ENCODE measurements around the gene NKX1-1.

NKX1-1 gene

GRCh38 chr4:1356181-1356998 is 49.9 kb downstream of the NKX1-1 start:
- TF ChIP-seq EZH2phosphoT487 (conservative IDR thresholded peaks at IDR 0.05; ENCODE audit: low read length) (no peak), CTCF (IDR thresholded peaks at IDR 0.05; ENCODE audit: insufficient read depth, low read length, poor library complexity, severe bottlenecking) (peak; percentile 60)
- Histone ChIP-seq H3K9ac (ENCODE audit: low read length) (no peak overlapping the region), H3K4me2 (ENCODE audit: low read depth, low read length, poor library complexity, severe bottlenecking) (no peak overlapping the region), H4K20me1 (ENCODE audit: low read depth, low read length) (no peaks in the 10 kb centered on the region), H3K9me2 (replicated peaks; ENCODE audit: insufficient read depth, low read length) (no peaks in the 10 kb centered on the region), H3K36me3 (ENCODE audit: low read length) (no peaks in the 10 kb centered on the region), H3K4me3 (ENCODE audit: insufficient read depth, low read length, poor library complexity, severe bottlenecking) (no peak overlapping the region), H3K79me2 (ENCODE audit: insufficient read depth, low read length) (no peaks in the 10 kb centered on the region), H3F3A (ENCODE audit: insufficient read depth) (no peaks in the 10 kb centered on the region), H3K27ac (ENCODE audit: low read depth, low read length) (no peak overlapping the region), H3K9me3 (ENCODE audit: insufficient read depth, low read length) (no peaks in the 10 kb centered on the region), H2AFZ (ENCODE audit: low read depth, low read length, severe bottlenecking) (no peak overlapping the region), H3K27me3 (ENCODE audit: low read length) (no peaks in the 10 kb centered on the region)

DNA sequence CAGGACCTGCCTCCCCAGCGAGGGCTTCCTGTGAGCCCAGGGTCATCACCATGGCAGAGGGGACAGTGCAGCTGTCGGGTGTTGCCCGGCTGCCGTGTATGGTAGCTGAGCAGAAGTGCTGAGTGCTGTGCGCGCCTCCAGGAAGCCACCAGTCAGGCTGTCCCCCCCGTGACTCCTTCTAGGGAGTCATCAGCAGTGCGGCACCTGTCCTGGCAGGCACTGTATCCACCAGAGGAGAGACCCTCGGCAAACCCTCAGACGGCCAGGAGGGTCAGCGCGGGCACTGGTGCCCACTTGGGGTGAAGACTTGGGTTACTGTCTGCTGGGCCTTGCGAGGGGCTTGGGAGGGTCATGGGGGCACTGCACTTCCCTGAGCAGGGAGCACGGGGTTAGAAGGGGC is 50.9 kb downstream of the NKX1-1 start:
- TF ChIP-seq CTCF (IDR thresholded peaks at IDR 0.05; ENCODE audit: insufficient read depth, low read length, poor library complexity, severe bottlenecking) (no peak), EZH2phosphoT487 (conservative IDR thresholded peaks at IDR 0.05; ENCODE audit: low read length) (no peak)

DNA sequence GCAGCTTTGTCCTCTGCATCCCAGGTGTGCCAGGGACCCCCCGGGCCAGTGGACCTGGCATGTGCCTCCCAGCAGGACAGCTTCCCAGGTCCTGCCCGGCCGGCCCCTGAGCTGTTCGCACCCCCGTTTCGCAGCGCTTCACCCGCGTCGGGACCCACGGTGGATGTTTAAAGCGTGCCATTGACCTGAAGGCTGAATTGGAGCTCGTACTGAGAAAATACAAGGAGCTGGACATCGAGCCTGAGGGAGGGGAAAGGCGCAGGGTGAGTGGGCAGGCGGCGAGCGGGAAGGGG is 51.3 kb downstream of the NKX1-1 start:
- TF ChIP-seq CTCF (IDR thresholded peaks at IDR 0.05; ENCODE audit: insufficient read depth, low read length, poor library complexity, severe bottlenecking): no peak
- TF ChIP-seq EZH2phosphoT487 (conservative IDR thresholded peaks at IDR 0.05; ENCODE audit: low read length): no peak
- H3K27me3 ChIP-seq (ENCODE audit: low read length): no peaks in the 10 kb centered on the region
- no peak overlapping the region for H3K27ac ChIP-seq (ENCODE audit: low read depth, low read length)
- no peaks in the 10 kb centered on the region for H3K9me3 ChIP-seq (ENCODE audit: insufficient read depth, low read length)
- H3K4me2 ChIP-seq (ENCODE audit: low read depth, low read length, poor library complexity, severe bottlenecking): no peak overlapping the region
- H3K36me3 ChIP-seq (ENCODE audit: low read length): no peaks in the 10 kb centered on the region
- no peaks in the 10 kb centered on the region for H3F3A ChIP-seq (ENCODE audit: insufficient read depth)
- H3K9ac ChIP-seq (ENCODE audit: low read length): no peak overlapping the region
- H2AFZ ChIP-seq (ENCODE audit: low read depth, low read length, severe bottlenecking): no peak overlapping the region
- H3K4me3 ChIP-seq (ENCODE audit: insufficient read depth, low read length, poor library complexity, severe bottlenecking): no peak overlapping the region
- no peaks in the 10 kb centered on the region for H4K20me1 ChIP-seq (ENCODE audit: low read depth, low read length)
- H3K79me2 ChIP-seq (ENCODE audit: insufficient read depth, low read length): no peaks in the 10 kb centered on the region
- no peaks in the 10 kb centered on the region for H3K9me2 ChIP-seq (replicated peaks; ENCODE audit: insufficient read depth, low read length)

More for the DNA sequence above, 50.9 kb downstream of the NKX1-1 start:
- no peak overlapping the region for H3K9ac ChIP-seq (ENCODE audit: low read length)
- H4K20me1 ChIP-seq (ENCODE audit: low read depth, low read length): no peaks in the 10 kb centered on the region
- H3K79me2 ChIP-seq (ENCODE audit: insufficient read depth, low read length): no peaks in the 10 kb centered on the region
- H3K27me3 ChIP-seq (ENCODE audit: low read length): no peaks in the 10 kb centered on the region
- no peaks in the 10 kb centered on the region for H3K36me3 ChIP-seq (ENCODE audit: low read length)
- no peak overlapping the region for H3K4me3 ChIP-seq (ENCODE audit: insufficient read depth, low read length, poor library complexity, severe bottlenecking)
- no peaks in the 10 kb centered on the region for H3F3A ChIP-seq (ENCODE audit: insufficient read depth)
- H3K4me2 ChIP-seq (ENCODE audit: low read depth, low read length, poor library complexity, severe bottlenecking): no peak overlapping the region
- no peak overlapping the region for H2AFZ ChIP-seq (ENCODE audit: low read depth, low read length, severe bottlenecking)
- H3K9me2 ChIP-seq (replicated peaks; ENCODE audit: insufficient read depth, low read length): no peaks in the 10 kb centered on the region
- H3K27ac ChIP-seq (ENCODE audit: low read depth, low read length): no peak overlapping the region
- H3K9me3 ChIP-seq (ENCODE audit: insufficient read depth, low read length): no peaks in the 10 kb centered on the region
